HepG2 (cell line): ENCODE results near the gene SEC62. TPM values are rescaled to one million over a fixed set of nuclear protein-coding genes. Genes with fewer than 3 reads are reported as not detected.

Experiments
- CENPT ChIP-seq: sonication (generic); formaldehyde crosslinking; IDR thresholded peaks from 2 replicates; pipeline ENCODE4 v1.8.0; 2022; ENCODE audit warnings: low read depth, mild to moderate bottlenecking, moderate library complexity, missing genetic modification reagents
- HOXA5 ChIP-seq: sonication (generic); formaldehyde crosslinking; IDR thresholded peaks from 2 replicates; pipeline ENCODE4 v1.4.0; 2020; ENCODE audit warnings: missing genetic modification reagents
- IRF2 ChIP-seq: IDR thresholded peaks from 2 replicates; pipeline ENCODE4 v1.6.1; 2018; ENCODE audit warnings: missing genetic modification reagents, missing compliant biosample characterization
- MXI1 ChIP-seq: IDR thresholded peaks from 3 replicates; pipeline ENCODE4 v1.6.1; 2012; ENCODE audit warnings: low read depth, low read length, inconsistent platforms, borderline replicate concordance
- NCOR1 ChIP-seq: fragments of 200-600 bp; sonication (generic); IDR thresholded peaks from 2 replicates; pipeline ENCODE4 v1.7.0; 2017; ENCODE audit warnings: antibody characterized with exemption, low read length, borderline replicate concordance
- RBFOX2 ChIP-seq: fragments of 200-400 bp; formaldehyde crosslinking; IDR thresholded peaks from 2 replicates; pipeline ENCODE4 v1.6.1; 2017; ENCODE audit warnings: low read depth, mild to moderate bottlenecking, low read length
- SMAD3 ChIP-seq: sonication (generic); formaldehyde crosslinking; IDR thresholded peaks from 2 replicates; pipeline ENCODE4 v1.4.0; 2020; ENCODE audit warnings: missing genetic modification reagents
- SNAI1 ChIP-seq: sonication (generic); formaldehyde crosslinking; IDR thresholded peaks from 2 replicates; pipeline ENCODE4 v1.5.0; 2020; ENCODE audit warnings: mild to moderate bottlenecking, missing genetic modification reagents, borderline replicate concordance
- TAF1 ChIP-seq: sonication (generic); formaldehyde crosslinking; IDR thresholded peaks from 2 replicates; pipeline ENCODE4 v1.4.0; 2020; ENCODE audit warnings: missing genetic modification reagents
- TOPORS ChIP-seq: sonication (generic); formaldehyde crosslinking; IDR thresholded peaks from 2 replicates; pipeline ENCODE4 v1.8.0; 2023; ENCODE audit warnings: mild to moderate bottlenecking, missing genetic modification reagents
- XBP1 ChIP-seq: sonication (generic); formaldehyde crosslinking; IDR thresholded peaks from 2 replicates; pipeline ENCODE4 v1.5.0; 2020; ENCODE audit warnings: missing genetic modification reagents
- ZFP82 ChIP-seq: sonication (generic); formaldehyde crosslinking; IDR thresholded peaks from 2 replicates; pipeline ENCODE4 v1.5.1; 2020; ENCODE audit warnings: mild to moderate bottlenecking, missing genetic modification reagents, borderline replicate concordance
- ZFY ChIP-seq: sonication (generic); formaldehyde crosslinking; IDR thresholded peaks from 2 replicates; pipeline ENCODE4 v1.4.0; 2020; ENCODE audit warnings: missing genetic modification reagents
- ZNF124 ChIP-seq: sonication (generic); formaldehyde crosslinking; IDR thresholded peaks from 2 replicates; pipeline ENCODE4 v1.4.0; 2020; ENCODE audit warnings: missing genetic modification reagents
- ZNF138 ChIP-seq: sonication (generic); formaldehyde crosslinking; IDR thresholded peaks from 2 replicates; pipeline ENCODE4 v1.5.0; 2020; ENCODE audit warnings: mild to moderate bottlenecking, low read depth, missing genetic modification reagents
- ZNF232 ChIP-seq: sonication (generic); formaldehyde crosslinking; IDR thresholded peaks from 2 replicates; pipeline ENCODE4 v1.4.0; 2020; ENCODE audit warnings: missing genetic modification reagents, borderline replicate concordance
- ZNF234 ChIP-seq: sonication (generic); formaldehyde crosslinking; conservative IDR thresholded peaks from 2 replicates; pipeline ENCODE4 v1.5.1; 2020; ENCODE audit warnings: mild to moderate bottlenecking, missing genetic modification reagents
- ZNF343 ChIP-seq: sonication (generic); formaldehyde crosslinking; IDR thresholded peaks from 2 replicates; pipeline ENCODE4 v1.4.0; 2020; ENCODE audit warnings: mild to moderate bottlenecking, missing genetic modification reagents
- ZNF576 ChIP-seq: sonication (generic); formaldehyde crosslinking; IDR thresholded peaks from 2 replicates; pipeline ENCODE4 v1.4.0; 2020; ENCODE audit warnings: mild to moderate bottlenecking, missing genetic modification reagents
- ZNF746 ChIP-seq: sonication (generic); formaldehyde crosslinking; IDR thresholded peaks from 2 replicates; pipeline ENCODE4 v1.8.0; 2022; ENCODE audit warnings: mild to moderate bottlenecking, missing genetic modification reagents
- ZNF839 ChIP-seq: sonication (generic); formaldehyde crosslinking; IDR thresholded peaks from 2 replicates; pipeline ENCODE4 v1.4.0; 2020; ENCODE audit warnings: missing genetic modification reagents, mild to moderate bottlenecking, borderline replicate concordance
- ZNF879 ChIP-seq: sonication (generic); formaldehyde crosslinking; IDR thresholded peaks from 2 replicates; pipeline ENCODE4 v1.8.1; 2023; ENCODE audit warnings: missing genetic modification reagents
- polyA plus RNA-seq, 8 experiments: library from polyadenylated mRNA; depleted of rRNA in 3 of 8; stranded (reverse) in 7 of 8; unstranded in 1 of 8; fragments of >200 nt; fragmentation: Illumina TruSeq in 4 of 8; extraction: Trizol in 4 of 8; gene quantifications; 2 replicates each; pipeline versions ENCODE4 v1.2.1 to v1.2.3, GENCODE V29; 2011 to 2016; ENCODE audit warnings: low read depth in 4 of 8, missing spikeins in 1 of 8, mixed read lengths in 1 of 8; ENCODE audit not compliant: insufficient read depth in 1 of 8
- total RNA-seq, 5 experiments: library from RNA; depleted of rRNA; stranded (reverse); fragments of >200 nt; fragmentation: Illumina TruSeq; extraction: Trizol; gene quantifications; 2 replicates each; pipeline ENCODE4 v1.2.3, GENCODE V29; 2016; ENCODE audit warnings: low read depth in 1 of 5
- TF ChIP-seq, protein P1 (sequence below): sonication (generic); formaldehyde crosslinking; IDR thresholded peaks from 2 replicates; pipeline ENCODE4 v1.5.0; 2020; ENCODE audit warnings: missing genetic modification reagents
- TF ChIP-seq, protein P2 (sequence below): sonication (generic); formaldehyde crosslinking; IDR thresholded peaks from 2 replicates; pipeline ENCODE4 v1.4.0; 2020; ENCODE audit warnings: missing genetic modification reagents

The SEC62 gene
- total and polyA plus RNA-seq, 2 of the 13 experiments (the other 11 are each of a cell fraction or from before 2014, with no cell fraction given) = 54.0 to 68.7 TPM

DNA sequence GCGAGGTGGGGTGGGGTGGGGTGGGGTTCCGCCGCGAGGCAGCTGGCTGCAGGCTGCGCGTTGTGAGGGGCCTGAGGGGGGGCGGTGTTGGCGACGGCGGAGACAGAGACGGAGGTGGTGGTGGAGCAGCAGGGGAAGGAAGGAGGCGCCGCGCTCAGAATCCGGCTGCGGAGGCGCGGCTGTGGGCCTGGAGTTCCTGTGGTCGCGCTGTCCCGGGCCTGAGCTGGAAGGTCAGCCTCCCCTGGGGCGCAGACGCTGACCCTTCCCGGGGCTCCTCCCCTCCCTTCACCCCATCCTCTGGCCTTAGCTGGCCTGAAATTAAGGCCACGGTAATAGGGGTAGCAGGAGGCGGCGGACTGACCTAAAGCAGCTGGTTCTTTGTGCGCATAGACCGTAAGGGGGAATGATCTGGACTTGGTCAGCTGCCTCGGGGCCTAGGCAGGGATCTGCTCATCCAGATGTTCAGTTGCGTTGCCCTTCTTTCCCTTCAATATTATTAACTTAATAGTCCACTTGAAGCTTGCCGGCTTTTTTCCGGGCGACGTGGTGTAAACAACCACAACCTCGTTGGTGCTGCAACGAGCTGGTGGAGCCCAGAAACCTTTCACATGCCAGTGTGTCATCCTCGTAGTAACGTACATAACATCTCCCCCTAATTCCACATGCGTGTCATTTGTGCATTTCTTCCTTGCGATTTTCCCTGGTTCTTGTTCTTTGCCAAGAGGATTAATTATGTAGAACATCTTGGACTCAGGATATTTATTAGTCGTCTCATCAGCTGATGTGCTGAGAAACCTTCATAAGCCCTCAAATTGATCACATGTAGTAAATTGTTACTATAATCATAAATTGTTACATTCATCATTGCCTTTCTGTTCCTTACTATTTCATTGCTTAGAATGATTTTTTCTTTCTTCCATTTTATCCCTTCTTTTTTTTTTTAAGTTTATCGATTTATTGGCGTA lies 626 bp downstream of the SEC62 start (continued):
- TF ChIP-seq ZNF879 (CRISPR knock-in tag) = 0 out of 2 replicates have a peak, but pooled peaks have one; percentile 19
- TF ChIP-seq ZFY = peak; percentile 73
- TF ChIP-seq TAF1 = peak; percentile 28; the same call in 1 of the 2 replicates
- TF ChIP-seq ZNF138 (CRISPR knock-in tag) = 0 out of 2 replicates have a peak, but pooled peaks have one; percentile 3
- TF ChIP-seq, protein P1, sequence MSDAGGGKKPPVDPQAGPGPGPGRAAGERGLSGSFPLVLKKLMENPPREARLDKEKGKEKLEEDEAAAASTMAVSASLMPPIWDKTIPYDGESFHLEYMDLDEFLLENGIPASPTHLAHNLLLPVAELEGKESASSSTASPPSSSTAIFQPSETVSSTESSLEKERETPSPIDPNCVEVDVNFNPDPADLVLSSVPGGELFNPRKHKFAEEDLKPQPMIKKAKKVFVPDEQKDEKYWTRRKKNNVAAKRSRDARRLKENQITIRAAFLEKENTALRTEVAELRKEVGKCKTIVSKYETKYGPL (CRISPR knock-in tag) = no peak
- no peak; the same call in 1 of the 2 replicates for TF ChIP-seq CENPT (CRISPR knock-in tag)
- no peak for TF ChIP-seq ZNF343 (CRISPR knock-in tag)
- 0 out of 2 replicates have a peak, but pooled peaks have one; percentile 2 for TF ChIP-seq ZNF234
- TF ChIP-seq ZFP82 (CRISPR knock-in tag) = peak; percentile 92; the same call in 1 of the 2 replicates
- TF ChIP-seq SMAD3 (CRISPR knock-in tag) = no peak
- no peak for TF ChIP-seq ZNF576 (CRISPR knock-in tag)
- TF ChIP-seq ZNF839 (CRISPR knock-in tag) = no peak; the same call in 1 of the 2 replicates
- no peak for TF ChIP-seq TOPORS (CRISPR knock-in tag)
- peak; percentile 71; the same call in 1 of the 3 replicates for TF ChIP-seq MXI1
- TF ChIP-seq RBFOX2 = peak; percentile 72
- TF ChIP-seq, protein P2, sequence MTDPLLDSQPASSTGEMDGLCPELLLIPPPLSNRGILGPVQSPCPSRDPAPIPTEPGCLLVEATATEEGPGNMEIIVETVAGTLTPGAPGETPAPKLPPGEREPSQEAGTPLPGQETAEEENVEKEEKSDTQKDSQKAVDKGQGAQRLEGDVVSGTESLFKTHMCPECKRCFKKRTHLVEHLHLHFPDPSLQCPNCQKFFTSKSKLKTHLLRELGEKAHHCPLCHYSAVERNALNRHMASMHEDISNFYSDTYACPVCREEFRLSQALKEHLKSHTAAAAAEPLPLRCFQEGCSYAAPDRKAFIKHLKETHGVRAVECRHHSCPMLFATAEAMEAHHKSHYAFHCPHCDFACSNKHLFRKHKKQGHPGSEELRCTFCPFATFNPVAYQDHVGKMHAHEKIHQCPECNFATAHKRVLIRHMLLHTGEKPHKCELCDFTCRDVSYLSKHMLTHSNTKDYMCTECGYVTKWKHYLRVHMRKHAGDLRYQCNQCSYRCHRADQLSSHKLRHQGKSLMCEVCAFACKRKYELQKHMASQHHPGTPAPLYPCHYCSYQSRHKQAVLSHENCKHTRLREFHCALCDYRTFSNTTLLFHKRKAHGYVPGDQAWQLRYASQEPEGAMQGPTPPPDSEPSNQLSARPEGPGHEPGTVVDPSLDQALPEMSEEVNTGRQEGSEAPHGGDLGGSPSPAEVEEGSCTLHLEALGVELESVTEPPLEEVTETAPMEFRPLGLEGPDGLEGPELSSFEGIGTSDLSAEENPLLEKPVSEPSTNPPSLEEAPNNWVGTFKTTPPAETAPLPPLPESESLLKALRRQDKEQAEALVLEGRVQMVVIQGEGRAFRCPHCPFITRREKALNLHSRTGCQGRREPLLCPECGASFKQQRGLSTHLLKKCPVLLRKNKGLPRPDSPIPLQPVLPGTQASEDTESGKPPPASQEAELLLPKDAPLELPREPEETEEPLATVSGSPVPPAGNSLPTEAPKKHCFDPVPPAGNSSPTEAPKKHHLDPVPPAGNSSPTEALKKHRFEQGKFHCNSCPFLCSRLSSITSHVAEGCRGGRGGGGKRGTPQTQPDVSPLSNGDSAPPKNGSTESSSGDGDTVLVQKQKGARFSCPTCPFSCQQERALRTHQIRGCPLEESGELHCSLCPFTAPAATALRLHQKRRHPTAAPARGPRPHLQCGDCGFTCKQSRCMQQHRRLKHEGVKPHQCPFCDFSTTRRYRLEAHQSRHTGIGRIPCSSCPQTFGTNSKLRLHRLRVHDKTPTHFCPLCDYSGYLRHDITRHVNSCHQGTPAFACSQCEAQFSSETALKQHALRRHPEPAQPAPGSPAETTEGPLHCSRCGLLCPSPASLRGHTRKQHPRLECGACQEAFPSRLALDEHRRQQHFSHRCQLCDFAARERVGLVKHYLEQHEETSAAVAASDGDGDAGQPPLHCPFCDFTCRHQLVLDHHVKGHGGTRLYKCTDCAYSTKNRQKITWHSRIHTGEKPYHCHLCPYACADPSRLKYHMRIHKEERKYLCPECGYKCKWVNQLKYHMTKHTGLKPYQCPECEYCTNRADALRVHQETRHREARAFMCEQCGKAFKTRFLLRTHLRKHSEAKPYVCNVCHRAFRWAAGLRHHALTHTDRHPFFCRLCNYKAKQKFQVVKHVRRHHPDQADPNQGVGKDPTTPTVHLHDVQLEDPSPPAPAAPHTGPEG (CRISPR knock-in tag) = 0 out of 2 replicates have a peak, but pooled peaks have one; percentile 39
- no peak for TF ChIP-seq ZNF124
- no peak for TF ChIP-seq XBP1
- TF ChIP-seq HOXA5 = no peak
- no peak for TF ChIP-seq SNAI1 (CRISPR knock-in tag)
- TF ChIP-seq IRF2 (CRISPR knock-in tag) = no peak
- no peak for TF ChIP-seq ZNF232
- TF ChIP-seq NCOR1 = no peak
- TF ChIP-seq ZNF746 (CRISPR knock-in tag) = no peak
